Hepatocyte (in vitro differentiated cells): Measurements from ENCODE around the gene NAB1. TPM values are rescaled to one million over a fixed set of nuclear protein-coding genes. Genes with fewer than 3 reads are reported as not detected.
A peak's percentile ranks its signal among the peaks of the same experiment; 100 is the strongest.

Experiments
- DNase-seq: peaks from one replicate; pipeline ENCODE4 v3.0.0-alpha.2; 2016; ENCODE audit warnings: low spot score
- H2AFZ ChIP-seq: fragments of 200-600 bp; sonication (generic); 2 replicates; pipeline ENCODE4 v1.6.0; 2016; ENCODE audit warnings: antibody characterized with exemption, mild to moderate bottlenecking
- H3K27ac ChIP-seq: fragments of 200-600 bp; sonication (generic); 2 replicates; pipeline ENCODE4 v1.5.1; 2016; ENCODE audit warnings: mild to moderate bottlenecking
- H3K27me3 ChIP-seq: fragments of 200-600 bp; sonication (generic); 2 replicates; pipeline ENCODE4 v1.6.1; 2016
- H3K36me3 ChIP-seq: fragments of 200-600 bp; sonication (generic); replicated peaks from 2 replicates; pipeline ENCODE4 v1.5.1; 2016; ENCODE audit warnings: low read depth; ENCODE audit not compliant: insufficient read depth
- H3K4me1 ChIP-seq: fragments of 200-600 bp; sonication (generic); 2 replicates; pipeline ENCODE4 v1.5.1; 2016; ENCODE audit warnings: mild to moderate bottlenecking, moderate library complexity; ENCODE audit not compliant: insufficient read depth
- H3K4me2 ChIP-seq: fragments of 200-600 bp; sonication (generic); 2 replicates; pipeline ENCODE4 v1.6.0; 2016
- H3K4me3 ChIP-seq: fragments of 200-600 bp; sonication (generic); 2 replicates; pipeline ENCODE4 v1.5.1; 2016; ENCODE audit warnings: mild to moderate bottlenecking
- H3K79me2 ChIP-seq: fragments of 200-600 bp; sonication (generic); 2 replicates; pipeline ENCODE4 v1.6.0; 2017; ENCODE audit warnings: mild to moderate bottlenecking
- H3K9me2 ChIP-seq: fragments of 200-600 bp; sonication (generic); replicated peaks from 2 replicates; pipeline ENCODE4 v1.6.0; 2017; ENCODE audit warnings: mild to moderate bottlenecking; ENCODE audit not compliant: insufficient read depth
- H3K9me3 ChIP-seq: fragments of 200-600 bp; sonication (generic); 2 replicates; pipeline ENCODE4 v1.5.1; 2016; ENCODE audit warnings: low read depth, mild to moderate bottlenecking
- H4K20me1 ChIP-seq: fragments of 200-600 bp; sonication (generic); 2 replicates; pipeline ENCODE4 v1.6.0; 2016; ENCODE audit warnings: mild to moderate bottlenecking; ENCODE audit not compliant: insufficient read depth, poor library complexity, severe bottlenecking
- CTCF ChIP-seq: fragments of 200-600 bp; sonication (generic); IDR thresholded peaks from 2 replicates; pipeline ENCODE4 v1.5.1; 2016; ENCODE audit warnings: antibody characterized with exemption, mild to moderate bottlenecking; ENCODE audit not compliant: poor library complexity
- EZH2 ChIP-seq: fragments of 200-600 bp; sonication (generic); IDR thresholded peaks from 2 replicates; pipeline ENCODE4 v1.6.1; 2016; ENCODE audit warnings: antibody characterized with exemption, mild to moderate bottlenecking, borderline replicate concordance
- EZH2phosphoT487 ChIP-seq: fragments of 200-600 bp; sonication (generic); IDR thresholded peaks from one replicate; pipeline ENCODE4 v1.6.1; 2018; ENCODE audit warnings: antibody characterized with exemption, mild to moderate bottlenecking, low read depth, moderate library complexity; ENCODE audit not compliant: unreplicated experiment, severe bottlenecking
- WGBS: methylation state at CpG from one replicate; pipeline ENCODE4 v1.1.6; 2016; ENCODE audit warnings: low lambda C conversion rate; ENCODE audit errors: missing lambda C conversion rate; 5-methylcytosine and 5-hydroxymethylcytosine counted together
- polyA plus RNA-seq: library from polyadenylated mRNA; unstranded; fragments of >200 nt; fragmentation: Nextera tagmentation; extraction: Ambion mirVana; gene quantifications from 2 replicates; pipeline ENCODE4 v1.2.1, GENCODE V29; 2016
- total RNA-seq: library from RNA; depleted of rRNA; stranded (reverse); fragments of >200 nt; gene quantifications from 2 replicates; pipeline ENCODE4 v1.2.3, GENCODE V29; 2014

NAB1 gene
- total and polyA plus RNA-seq, 2 experiments from 2014 or later = 9.9 to 46.6 TPM

- Histone ChIP-seq H3K27me3 (no peaks in the 10 kb centered on the region), H2AFZ (peak overlapping the region; percentile 28), H3K79me2 (no peaks in the 10 kb centered on the region), H3K4me1 (peaks cover 16% of the 10 kb centered on the region), H3K4me2 (no peak overlapping the region), H3K27ac (no peak overlapping the region), H3K9me2 (no peaks in the 10 kb centered on the region), H4K20me1 (no peaks in the 10 kb centered on the region), H3K36me3 (no peaks in the 10 kb centered on the region), H3K4me3 (no peak overlapping the region), H3K9me3 (no peaks in the 10 kb centered on the region)
- DNase-seq = no peak
- TF ChIP-seq EZH2 = no peak
- TF ChIP-seq CTCF = no peak
- TF ChIP-seq EZH2phosphoT487 = no peak
- WGBS = 72% methylated on average over 8 of the region's 8 CpGs
Measured at GRCh38 chr2:190637903-190638618, 10.8 kb upstream of the NAB1 start.

- no peak overlapping the region for H3K27ac ChIP-seq
- no peak for DNase-seq
- no peak overlapping the region for H3K4me2 ChIP-seq
- no peak overlapping the region for H2AFZ ChIP-seq
- H3K27me3 ChIP-seq = no peaks in the 10 kb centered on the region
- no peaks in the 10 kb centered on the region for H3K9me2 ChIP-seq
- no peak for TF ChIP-seq EZH2phosphoT487
- no peak for TF ChIP-seq CTCF
- no peak for TF ChIP-seq EZH2
- H3K79me2 ChIP-seq = no peaks in the 10 kb centered on the region
- no peak overlapping the region for H3K4me3 ChIP-seq
- no peaks in the 10 kb centered on the region for H3K9me3 ChIP-seq
- peaks cover 16% of the 10 kb centered on the region for H3K4me1 ChIP-seq
- H3K36me3 ChIP-seq = no peaks in the 10 kb centered on the region
- H4K20me1 ChIP-seq = no peaks in the 10 kb centered on the region
- WGBS = 83% methylated on average over 1 of the region's 1 CpG
Measured at GRCh38 chr2:190640117-190640516, 8.8 kb upstream of the NAB1 start.

GRCh38 chr2:190641469-190641868, 7.4 kb upstream of the NAB1 start:
- Histone ChIP-seq H3K4me2 (no peak overlapping the region), H3K79me2 (no peaks in the 10 kb centered on the region), H3K27ac (no peak overlapping the region), H4K20me1 (no peaks in the 10 kb centered on the region), H3K9me3 (no peaks in the 10 kb centered on the region), H2AFZ (no peak overlapping the region), H3K4me3 (no peak overlapping the region), H3K27me3 (no peaks in the 10 kb centered on the region), H3K4me1 (peaks cover 16% of the 10 kb centered on the region), H3K9me2 (no peaks in the 10 kb centered on the region), H3K36me3 (no peaks in the 10 kb centered on the region)
- TF ChIP-seq EZH2phosphoT487 (no peak), EZH2 (no peak), CTCF (no peak)
- no peak for DNase-seq
- WGBS = 59% methylated on average over 3 of the region's 3 CpGs
